ENCODE results near the gene P2RX3.

Gene P2RX3

DNA sequence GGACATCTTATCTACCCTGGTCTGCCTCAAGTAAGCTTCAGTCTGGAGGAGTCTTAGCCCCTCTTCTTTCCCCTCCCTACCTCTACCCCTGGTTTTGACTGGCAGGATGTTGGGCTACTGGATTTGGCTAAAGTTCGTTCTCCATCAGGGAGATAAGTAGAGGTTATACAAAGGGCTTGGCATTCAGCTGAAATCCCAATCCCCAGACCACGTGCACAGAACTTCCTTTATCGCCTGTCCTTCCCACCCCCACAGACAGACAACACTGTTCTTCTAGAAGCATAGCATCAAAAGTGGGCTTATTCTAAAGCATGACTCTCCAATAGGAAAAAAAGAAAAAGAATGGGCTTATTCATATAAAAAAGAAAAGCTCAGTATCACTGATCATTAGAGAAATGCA lies 35.0 kb downstream of the P2RX3 start:
- no peak for DNase-seq (ENCODE audit: low spot score)

DNA sequence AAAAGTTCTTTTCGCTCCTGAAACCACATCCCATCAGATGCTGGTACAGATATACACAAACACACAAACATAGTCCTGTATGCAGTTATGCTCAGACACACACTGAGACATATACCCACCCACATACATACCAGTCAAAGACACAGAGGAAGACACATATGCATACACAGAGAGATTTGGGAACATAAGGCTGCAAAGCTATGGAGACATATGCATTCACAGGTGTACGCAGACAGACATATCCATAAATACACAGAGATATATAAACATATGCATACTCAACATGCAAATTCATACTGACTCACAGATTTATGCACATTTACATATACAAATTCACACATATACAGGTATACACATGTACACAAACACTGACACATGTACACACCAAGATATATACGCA lies 36.8 kb downstream of the P2RX3 start:
- no peak for DNase-seq (ENCODE audit: low spot score)

DNA sequence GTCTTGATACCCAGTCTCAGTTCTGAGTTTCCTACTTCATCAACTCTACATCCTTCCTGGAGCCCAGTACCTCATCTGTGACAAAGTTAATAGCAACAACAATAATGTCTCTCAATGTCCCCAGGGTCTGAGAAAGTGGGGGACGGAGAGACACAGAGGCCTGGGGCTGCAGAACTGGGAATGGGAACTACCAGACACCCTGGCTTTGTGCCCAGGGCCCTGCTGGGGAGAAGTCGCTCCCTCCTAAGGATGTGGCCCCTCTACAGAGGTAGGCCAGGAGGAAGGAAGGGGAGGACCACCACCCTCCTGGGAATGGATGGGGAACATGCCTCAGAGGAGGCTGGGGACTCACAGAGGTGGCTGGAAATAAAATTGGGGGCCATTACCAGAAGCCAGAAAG lies 37.3 kb downstream of the P2RX3 start:
- no peak for DNase-seq (ENCODE audit: low spot score)

DNA sequence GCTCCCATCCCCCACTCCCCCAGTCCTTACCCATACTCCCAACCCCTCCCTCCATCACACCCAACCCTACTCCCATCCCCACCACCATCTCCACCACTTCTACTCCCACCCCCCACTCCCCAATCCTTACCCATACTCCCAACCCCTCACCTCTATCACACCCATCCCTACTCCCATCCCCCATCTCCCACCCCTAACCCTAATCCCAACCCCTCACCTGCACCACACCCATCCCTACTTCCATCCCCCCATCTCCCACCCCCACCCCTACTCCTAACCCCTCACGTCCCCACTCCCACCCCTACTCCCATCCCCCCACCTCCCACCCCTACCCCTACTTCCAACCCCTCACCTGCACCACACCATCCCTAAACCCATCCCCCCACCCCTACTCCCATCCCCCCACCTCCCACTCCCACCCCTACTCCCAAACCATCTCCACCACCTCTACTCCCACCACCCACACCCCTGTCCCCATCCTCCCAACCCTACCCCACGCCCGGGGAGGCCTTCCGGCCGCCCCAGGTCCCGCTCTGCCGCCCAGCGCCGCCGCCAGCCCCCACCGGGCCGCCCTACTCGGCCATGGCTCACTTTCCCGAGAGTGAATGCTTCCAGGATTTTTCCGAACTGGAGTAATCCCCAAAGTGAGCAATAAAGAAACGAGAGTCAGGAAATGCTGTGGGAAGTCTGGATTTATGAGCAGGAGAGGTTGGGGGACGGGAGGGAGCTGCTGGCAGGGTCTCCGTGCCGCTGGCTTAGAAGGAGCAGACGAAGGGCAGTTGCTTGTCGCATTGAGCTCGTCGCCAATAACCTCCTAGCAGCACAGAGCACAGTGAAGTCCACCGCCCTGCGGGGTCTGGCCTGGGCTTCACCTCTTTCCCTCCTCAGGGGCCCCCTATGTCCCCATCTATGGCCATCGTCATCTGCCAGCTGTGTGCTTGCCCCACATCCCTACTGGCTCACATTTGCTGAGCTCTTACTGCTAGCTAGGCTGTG lies 38.2 kb downstream of the P2RX3 start:
- no peak for DNase-seq (ENCODE audit: low spot score)

DNA sequence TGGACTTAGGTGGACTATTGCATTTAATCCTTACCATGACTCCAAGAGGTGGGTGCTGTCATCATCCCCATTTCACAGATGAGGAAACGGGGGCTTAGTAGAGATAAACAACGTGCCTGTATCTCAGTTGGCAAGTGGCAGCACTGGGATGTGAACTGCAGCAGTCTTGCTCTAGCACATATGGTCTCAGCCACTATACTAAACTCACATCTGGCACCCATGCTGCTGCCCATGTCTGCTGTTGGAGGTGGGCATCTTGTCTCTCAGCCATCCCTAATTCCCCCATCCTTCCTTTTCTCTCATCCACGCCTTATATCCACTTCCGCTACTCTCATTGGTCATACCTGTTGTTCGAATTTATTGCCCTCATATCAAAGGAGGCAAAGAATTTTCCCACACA lies 39.0 kb downstream of the P2RX3 start:
- DNase-seq (ENCODE audit: low spot score): no peak

DNA sequence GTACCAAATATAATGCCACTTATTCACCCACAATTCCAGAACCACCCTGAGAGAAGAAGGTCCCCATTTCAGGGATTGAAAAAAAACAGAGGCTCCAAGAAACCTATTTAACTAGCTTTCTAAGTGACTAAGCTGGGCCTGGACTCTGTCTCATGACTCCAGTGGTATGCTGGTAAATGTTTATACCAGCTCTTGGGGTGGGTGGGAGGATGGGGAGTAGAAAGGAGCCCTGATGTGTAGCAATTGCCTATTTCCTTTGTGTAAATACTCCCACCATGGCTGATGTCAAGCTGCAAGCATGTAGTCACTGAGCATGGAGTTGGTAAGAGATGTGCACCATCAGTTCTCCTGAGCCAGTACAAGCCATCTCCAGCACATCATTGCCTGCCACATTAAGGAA lies 40.0 kb downstream of the P2RX3 start:
- DNase-seq (ENCODE audit: low spot score): peak; percentile 57

DNA sequence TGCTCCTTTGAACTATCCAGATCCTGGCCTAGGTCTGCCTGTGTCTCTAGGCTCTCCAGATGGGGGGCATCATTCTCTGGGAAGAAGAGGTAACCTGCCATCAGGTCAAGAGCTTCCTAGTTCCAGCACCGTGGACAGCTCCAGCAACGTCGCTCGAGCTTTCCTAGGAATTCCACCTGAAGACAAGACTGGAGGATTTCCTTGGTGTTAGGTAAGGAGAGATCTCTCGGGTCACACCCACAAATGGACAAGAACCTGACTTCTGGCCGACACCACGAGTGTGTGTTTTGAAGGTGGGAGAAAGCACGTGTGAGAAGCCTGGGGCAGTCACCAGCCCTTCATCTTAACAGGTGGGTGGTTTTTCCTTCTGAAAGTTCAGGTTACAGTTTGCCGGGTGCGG lies 41.6 kb downstream of the P2RX3 start:
- peak; percentile 41 for DNase-seq (ENCODE audit: low spot score)

DNA sequence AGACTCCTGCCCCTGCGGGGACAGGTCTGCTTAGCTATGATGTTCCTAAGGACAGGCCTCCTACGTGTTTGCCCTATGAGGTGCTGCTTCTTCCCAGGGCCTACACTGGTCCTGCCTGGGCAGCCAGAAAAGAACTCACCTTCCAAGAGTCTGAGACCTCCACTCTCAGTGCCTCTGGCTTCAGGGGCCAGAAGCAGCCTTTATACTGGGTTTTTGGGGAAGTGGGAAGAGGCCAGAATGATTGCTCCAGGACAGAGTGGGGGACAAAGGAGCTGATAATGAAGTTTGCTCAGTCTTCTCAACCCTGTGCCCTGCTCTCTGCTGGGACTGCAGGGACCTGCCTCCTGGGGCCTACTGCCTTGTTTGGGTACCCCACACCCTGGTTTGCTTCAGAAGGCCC lies 42.8 kb downstream of the P2RX3 start, which contains the start of gene PRG3:
PRG3 (minus strand) TSS at position 176 of the 400 bp plus-strand sequence. CDS start 442 bp downstream, outside the sequence.
- no peak for DNase-seq (ENCODE audit: low spot score)

DNA sequence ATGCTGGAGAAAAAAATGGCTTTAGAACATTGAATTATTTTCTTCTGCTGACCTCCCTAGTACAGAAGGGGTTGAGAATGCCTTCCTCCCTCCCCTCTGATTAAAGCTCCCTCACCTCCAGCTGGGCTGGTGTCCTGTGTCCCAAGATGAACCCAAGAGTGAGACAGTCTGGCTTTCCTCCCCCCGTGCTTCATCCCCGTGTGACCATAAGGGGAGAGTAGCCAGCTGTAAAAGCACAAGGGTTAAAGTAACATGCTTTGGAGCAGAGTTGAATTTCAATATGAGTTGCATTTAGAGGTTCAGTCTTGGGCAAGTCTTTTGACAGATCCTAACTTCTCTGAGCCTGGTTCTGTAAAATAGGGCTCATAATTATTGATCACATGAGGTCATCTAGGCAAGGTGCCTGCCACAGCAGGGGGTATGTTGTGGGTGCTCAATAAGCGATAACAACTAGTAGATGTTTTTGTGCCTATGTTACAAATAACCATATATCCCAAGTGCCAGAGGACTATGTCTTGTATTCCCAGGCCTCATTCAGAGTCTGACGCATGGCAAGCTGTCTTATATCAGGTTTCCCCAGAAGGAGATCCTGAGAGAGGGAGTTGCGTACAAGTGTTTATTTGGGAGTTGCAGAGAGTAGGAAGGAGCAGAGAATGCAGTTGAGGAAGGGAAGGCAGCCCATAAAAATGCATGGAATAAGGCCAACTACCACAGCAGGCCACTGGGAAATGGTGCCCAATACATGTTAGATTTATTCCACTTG lies 48.2 kb downstream of the P2RX3 start:
- DNase-seq (ENCODE audit: low spot score): no peak

DNA sequence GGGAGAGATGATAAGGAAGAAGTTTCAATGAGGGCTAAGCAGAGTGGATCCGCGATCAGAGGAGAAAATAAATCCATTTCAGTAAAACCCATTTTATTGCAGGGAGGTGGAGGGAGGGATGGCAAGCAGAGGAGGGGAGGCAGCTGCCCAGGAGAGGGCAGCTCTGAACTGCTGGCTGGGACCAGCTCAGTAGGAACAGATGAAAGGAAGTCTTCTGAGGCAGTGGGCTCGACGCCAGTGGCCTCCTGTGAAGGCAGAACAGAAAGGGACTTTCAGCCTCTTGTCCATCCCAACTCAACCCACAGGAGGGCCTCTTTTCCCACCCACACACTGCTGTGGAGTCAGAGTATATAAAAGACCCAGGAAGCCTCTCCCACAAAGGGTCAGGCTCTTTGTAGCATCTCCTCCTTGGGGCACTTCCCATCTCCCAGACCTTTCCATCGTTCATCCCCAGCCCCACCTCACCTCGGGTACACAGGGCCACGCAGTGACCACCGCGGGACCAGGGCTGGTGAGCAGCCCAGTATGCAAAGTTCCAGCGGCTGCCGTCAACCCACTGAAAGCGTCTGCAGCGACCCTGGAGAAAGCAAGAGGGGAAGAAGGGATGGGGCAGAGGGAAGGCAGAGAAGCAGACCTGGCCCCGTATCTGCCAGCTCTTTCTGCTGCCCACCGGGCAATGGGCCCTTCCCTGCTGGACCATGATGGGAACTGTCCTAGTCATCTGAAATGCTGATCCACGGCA lies 49.3 kb downstream of the P2RX3 start:
- DNase-seq (ENCODE audit: low spot score): no peak

DNA sequence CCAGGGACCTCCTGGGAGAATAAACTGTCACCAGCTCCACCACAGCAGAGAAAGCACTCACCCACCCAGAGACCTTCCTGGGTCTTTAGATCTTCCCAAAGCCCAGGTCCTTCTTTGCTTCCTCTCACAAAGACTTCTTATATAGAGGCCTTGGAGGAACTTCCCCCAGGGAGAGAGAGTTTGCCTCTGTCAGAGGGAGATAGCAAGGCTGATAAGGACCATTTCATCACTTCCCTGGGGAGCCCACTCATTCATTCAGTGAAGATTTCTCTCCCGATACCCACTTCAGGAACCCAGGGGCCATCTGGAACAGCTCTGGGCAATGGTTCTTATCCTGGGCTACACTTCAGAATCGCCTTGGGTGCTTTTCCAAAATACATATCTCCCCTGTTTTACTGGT lies 52.4 kb downstream of the P2RX3 start, which contains the start of gene PRG2:
PRG2 (minus strand) TSS at position 116 of the 400 bp plus-strand sequence. CDS start 706 bp downstream, outside the sequence.
- DNase-seq (ENCODE audit: low spot score): no peak

DNA sequence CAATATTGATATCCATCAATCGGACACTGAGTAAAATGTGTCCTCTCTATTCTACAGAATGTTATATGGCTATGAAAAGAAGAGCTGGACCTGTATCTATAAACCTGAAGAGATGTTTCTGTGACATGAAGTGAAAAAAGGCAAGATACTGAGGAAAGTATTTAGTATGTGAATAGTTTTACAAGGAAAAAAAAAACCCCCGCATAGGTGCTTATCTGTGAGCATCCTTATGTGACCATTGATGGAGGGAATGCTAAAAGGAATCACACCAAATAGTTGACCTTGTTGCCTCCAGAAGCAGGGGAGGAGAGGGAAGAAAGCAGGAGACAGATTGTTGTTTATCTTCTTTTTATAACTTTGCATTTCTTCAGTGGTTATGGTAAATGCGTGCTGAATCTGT lies 53.0 kb downstream of the P2RX3 start:
- DNase-seq (ENCODE audit: low spot score): no peak

DNA sequence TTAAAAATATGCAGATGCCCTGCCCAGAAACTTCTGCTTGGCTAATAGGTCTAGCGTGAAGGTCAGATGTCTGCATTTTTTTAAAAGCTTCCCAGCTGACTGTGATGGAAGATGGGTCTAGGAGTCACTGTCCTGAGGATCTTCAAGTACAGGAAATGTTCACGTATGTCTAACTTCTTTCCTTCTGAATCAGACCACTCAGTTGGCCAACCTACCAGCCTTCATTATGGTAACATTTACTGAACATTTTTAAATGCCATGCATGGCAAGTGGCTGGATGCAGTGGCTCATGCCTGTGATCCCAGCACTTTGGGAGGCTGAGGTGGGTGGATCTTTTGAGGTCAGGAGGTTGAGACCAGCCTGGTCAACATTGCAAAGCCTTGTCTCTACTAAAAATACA lies 53.4 kb downstream of the P2RX3 start:
- DNase-seq (ENCODE audit: low spot score): no peak

DNA sequence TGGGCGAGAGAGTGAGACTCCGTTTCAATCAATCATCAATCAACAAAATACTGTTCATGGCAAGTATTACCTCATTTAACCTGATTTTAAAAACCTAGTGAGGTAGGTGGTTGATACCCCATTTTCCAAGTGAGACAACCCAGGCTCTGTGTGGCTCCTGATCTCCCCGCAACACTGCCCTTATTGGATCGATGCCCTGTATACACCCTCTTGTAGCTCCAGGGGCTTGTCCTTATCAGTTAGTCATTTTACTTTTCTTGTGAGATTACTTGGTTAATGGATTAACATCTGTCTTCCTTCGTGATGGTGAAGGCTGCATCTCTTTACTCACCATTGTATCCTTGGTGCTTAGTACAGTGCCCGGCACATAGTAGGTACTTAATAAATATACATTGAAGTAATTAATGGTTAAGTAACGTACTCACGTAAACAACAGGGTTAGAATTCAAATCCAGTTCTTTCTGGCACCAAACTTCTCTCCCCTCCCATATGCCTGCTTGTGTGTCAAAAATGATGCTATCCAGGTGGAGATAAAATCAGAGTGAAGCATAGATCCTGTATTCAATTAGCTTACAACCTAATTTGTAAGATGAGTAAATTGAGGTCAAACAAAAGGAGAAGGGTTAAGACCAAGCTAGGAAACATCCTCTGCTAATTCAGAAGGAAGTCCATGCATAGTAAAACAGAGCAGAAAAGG lies 54.1 kb downstream of the P2RX3 start:
- no peak for DNase-seq (ENCODE audit: low spot score)

DNA sequence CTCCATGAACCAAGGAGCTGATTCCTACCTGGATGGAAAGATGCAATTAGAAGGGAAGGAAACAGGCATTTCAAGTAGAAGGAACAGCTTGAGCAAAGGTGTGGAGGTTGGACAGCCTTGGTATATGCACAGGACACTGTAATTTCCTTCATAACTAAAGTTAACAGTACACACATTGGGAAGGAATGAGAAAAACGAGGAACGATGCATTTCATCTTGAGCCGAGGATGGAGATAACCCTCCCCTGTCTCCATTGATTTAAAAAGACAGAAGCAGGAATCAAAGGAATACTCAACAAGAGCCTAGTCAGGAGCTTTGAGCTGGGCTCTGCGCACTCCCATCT lies 54.6 kb downstream of the P2RX3 start:
- no peak for DNase-seq (ENCODE audit: low spot score)

DNA sequence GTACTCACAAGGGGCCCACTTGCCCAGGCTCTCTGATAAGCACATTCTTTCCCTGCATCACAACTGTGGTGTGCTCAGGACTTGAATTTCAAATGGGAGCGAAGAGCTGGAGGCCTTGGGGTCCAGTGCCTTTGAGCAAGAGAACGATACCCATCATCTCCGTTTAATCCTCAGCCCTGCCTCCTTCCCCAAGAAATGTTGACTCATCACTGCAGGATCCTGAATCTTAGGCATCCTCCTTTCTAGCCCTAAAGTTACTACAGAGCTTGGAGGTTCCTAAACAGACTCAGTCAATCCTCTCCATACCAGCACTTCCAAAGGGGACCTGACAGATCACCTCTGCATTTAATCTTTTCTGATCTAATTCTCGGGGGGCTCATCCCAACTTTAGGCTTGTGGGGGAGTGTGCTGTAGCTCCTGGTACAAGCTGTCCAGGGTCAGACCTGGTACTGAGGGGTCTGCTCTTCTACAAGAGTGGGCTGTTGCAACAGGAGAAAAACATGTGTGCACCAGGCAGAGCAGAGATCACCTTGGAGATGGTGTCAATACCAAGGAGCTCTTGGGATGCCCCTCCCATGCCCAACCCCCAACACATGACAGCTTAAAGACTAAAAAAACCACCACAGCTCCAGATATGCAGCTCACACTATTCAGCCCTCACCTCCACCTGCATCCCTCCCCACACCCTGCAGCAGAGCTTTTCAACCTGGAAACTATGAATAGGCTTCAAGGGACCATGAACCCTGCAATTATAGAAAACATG lies 56.2 kb downstream of the P2RX3 start:
- no peak for DNase-seq (ENCODE audit: low spot score)

DNA sequence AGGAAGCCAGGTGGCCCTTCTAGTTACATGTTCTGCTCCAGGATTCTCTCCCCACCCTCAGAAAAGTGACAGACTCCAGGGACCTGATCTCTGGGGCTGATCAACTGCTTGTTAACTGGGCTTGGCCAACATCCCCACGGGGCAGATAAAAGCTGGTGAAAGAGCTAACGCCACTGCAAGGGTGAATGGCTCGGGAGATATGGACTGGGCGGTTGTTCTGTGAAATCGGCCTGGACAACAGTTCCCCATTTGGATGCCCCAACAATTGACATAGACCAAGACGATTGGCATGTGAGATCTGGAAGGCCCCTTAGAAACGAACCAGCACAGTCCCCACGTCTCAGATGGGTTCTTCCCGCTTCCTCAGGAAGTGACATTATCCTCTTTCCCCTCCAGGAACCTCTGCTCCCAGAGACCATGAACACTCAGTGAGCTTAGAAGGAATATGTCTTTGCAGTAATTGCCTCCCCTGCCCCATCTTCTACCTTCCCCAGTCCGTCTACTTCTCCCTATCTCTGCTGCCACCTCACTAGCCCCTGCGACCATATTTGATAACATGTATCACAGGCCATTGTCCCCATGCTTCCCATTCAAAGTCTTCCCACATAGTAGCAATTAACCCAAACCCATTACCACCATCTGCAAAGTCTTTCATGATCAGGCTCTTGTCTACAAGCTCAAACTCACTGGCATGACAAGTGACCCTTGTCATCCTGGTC lies 57.9 kb downstream of the P2RX3 start:
- DNase-seq (ENCODE audit: low spot score): no peak

DNA sequence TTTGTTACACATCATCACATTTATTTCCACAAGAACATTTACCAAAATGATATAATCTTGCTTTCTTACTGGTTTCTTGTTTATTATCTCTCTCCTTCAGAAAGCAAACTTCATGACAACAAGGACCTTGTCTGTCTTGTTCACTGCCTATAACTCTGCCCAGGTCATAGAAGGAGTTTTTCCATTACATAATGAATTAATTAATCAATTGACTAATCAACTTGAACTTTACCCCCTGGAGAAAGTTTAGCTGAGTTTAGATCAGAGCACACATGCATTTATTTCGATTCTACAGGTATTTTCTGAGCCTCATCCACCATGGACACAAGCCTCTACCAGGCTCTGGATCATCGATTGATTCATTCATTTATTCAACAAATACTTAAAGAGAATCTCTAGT lies 58.6 kb downstream of the P2RX3 start:
- DNase-seq (ENCODE audit: low spot score): no peak

DNA sequence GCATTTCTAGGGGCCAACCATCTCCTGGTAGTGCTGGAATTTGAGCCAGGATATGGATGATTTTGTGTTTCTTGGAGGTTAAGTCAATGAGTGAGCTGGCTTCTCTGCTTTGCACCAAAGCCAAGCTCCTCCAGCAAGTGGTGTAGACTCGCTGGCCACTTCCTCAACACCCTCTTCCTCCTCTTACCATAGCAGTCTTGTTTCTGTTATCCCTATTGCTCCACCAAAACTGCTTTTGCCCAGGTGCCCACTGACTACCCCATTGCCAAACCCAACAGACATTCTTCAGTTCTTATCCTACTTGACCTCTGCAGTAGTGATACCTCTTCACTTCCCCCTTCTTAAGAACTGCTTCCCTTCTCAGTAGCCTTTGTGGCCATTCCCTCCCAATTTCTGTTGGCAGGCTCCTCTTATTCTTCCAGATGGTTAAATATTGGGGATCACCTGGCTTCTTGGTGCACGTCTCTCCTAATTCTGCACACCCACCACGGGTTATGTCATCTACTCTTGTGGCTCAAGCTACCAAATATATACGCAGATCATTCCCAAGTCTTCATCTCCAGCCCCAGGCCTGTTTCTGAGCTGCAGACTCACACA lies 59.3 kb downstream of the P2RX3 start:
- DNase-seq (ENCODE audit: low spot score): no peak

DNA sequence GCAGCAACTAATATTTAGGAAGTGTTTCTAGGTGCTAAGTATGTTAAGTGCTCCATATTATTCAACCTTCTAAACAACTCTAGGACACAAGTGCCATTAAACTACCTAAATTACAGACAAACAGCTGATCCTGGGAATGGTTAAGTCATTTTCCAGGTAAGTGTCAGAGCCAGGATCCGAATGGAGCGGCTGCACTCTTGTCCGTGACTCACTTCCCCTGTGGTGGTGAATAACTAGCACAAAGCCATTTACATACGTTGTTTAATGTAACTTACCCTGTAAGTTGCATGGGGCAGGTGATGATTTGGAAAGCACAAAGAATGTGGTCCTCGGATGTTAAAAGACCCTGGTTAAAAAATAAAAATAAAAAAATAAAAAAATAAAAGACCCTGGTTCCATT lies 61.1 kb downstream of the P2RX3 start:
- DNase-seq (ENCODE audit: low spot score): peak; percentile 55

All from kidney tubule cell (primary cell).